HUDEP-2 (cell line): ENCODE results near the gene RASSF4.

ENCODE experiments used
- DNase-seq, 76 experiments: peaks; one replicate each; lab custom pipeline; 2025; ENCODE audit not compliant: unreplicated experiment in 76 of 76; lab: John Stamatoyannopoulos, UW

The RASSF4 gene

DNA sequence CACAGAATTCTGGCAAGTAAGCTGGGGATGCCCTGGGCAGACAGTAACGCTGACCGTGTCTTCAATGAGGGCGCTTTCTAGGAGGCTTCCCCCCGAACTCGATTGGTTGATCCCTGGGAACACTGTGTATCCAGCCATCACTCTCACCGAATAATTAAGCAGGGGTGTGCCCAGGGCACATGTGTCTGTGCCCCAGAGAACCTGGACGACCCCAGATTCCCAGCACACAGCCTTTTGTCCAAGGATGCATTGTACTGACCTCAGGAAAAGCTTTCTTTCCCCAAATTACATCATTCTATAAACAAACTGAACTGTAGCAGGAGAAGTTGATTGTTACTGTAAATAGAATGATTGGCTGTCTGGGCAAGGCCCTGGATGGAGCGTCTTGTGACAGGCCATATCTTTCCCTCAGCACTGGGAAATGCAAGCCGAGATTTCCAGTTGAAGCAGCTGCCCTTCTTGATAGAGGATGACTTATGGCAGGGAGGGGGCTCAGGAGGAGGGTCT is 25.6 kb downstream of the RASSF4 start:
- no peak for DNase-seq

- no peak for DNase-seq
Observed at GRCh38 chr10:44986179-44986578, 26.6 kb downstream of the RASSF4 start.

GRCh38 chr10:44986670-44987069 is 27.1 kb downstream of the RASSF4 start:
- no peak for DNase-seq

DNA sequence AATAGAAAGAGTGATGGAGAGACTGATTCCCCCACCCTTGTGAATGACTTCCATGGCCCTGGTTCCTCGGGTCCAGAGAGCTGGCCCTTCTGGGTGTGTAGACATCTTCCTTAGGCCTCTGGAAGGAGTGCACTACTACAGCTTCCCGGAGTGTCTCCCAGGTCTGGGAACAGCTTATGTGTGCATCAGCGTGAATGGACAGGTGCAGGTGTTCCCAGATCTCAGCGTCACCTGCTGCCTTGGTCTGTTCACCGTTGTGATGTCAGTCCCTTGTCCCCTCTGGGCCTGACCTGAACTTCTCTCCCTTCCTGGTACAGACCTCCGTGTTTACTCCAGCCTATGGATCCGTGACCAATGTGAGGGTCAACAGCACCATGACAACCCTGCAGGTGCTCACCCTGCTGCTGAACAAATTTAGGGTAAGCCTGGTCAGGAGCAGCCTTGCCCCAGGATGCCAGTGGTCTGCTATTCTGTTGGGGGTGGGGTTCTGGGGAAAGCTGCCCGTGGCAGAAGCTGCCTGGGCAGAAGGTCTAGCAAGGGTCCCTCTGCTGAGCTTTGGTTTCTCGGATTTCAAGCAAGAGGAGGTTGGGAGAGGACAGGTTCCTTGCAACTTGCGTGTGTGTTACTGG is 29.5 kb downstream of the RASSF4 start:
- no peak for DNase-seq

GRCh38 chr10:44989597-44990301 is 30.1 kb downstream of the RASSF4 start:
- no peak for DNase-seq

DNA sequence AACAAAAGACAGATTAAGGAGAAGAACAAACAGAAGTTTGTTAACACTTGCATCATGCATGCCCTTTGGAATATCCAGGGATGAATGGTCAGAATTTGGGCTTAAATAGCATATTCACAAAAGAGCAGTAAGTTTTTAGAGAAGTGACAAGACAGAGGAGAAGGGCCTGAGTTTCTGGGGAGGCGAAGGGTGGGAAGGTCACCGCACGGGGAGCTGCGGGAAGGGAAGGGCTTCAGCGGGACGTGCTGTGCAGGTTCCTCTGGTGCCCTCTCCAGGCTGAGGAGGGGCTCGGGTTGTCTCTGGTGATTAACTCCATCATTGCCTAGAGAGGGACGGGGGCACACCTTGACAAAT is 30.7 kb downstream of the RASSF4 start:
- DNase-seq: peak in 2 of 76 experiments; percentile 3 to 7

GRCh38 chr10:44990965-44991364 is 31.4 kb downstream of the RASSF4 start:
- no peak for DNase-seq

DNA sequence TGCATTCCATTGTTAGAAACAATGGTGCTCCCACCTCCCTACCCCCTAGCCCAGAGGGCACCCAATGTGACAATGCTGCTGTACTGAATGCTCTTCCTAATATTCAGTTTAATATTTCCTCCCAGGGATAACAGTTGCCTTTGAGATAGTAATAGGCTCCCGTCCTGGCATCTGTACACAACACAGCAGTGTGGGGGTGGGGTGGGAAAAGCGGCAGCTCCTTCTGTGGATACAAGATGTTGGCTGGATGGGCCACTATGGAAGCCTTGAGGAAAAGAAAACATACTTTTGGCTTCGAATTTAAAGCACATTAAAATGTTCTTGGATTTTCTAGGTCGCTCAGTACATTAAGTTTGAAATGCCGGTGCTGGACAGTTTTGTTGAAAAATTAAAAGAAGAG is 32.0 kb downstream of the RASSF4 start:
- DNase-seq: no peak

GRCh38 chr10:44992070-44992731 is 32.6 kb downstream of the RASSF4 start:
- DNase-seq: no peak

DNA sequence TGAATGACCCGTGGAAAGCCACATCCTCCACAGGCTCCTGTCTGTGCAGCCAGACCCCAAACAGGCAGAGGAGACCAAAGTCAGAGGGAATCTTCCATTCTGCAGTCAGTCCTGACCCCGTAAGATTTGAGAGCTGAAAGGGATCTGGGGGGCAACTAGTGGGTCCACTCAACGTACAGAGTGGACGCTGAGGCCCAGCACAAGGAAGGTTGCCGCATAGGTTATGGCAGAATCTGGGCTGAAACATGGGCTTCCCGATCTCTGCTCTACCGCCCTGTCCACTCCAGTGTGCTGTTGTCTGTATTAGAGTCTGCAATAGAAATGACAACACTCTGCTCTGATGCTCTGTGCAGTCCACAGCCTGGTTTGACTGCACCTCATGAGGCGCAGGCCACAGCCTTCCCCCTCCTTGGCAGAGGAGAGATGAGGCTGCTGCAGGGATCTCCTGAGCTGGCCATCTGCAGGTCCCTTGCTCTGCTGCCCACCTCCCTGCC is 33.2 kb downstream of the RASSF4 start:
- DNase-seq: no peak

DNA sequence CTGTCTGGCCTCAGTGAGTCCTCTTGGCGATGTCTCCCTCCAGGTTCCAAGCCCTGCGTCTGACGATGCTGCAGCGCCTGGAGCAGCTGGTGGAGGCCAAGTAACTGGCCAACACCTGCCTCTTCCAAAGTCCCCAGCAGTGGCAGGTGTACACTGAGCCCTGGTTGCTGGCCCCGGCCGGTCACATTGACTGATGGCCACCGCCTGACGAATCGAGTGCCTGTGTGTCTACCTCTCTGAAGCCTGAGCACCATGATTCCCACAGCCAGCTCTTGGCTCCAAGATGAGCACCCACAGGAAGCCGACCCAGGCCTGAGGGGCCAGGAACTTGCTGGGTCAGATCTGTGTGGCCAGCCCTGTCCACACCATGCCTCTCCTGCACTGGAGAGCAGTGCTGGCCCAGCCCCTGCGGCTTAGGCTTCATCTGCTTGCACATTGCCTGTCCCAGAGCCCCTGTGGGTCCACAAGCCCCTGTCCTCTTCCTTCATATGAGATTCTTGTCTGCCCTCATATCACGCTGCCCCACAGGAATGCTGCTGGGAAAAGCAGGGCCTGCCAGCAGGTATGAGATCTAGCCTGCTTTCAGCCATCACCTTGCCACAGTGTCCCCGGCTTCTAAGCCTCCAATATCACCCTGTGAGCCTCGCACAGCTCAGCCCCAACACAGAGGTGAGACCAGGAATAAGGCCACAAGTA is 33.8 kb downstream of the RASSF4 start:
- DNase-seq: no peak

- DNase-seq: no peak
Observed at GRCh38 chr10:44993922-44994751, 34.5 kb downstream of the RASSF4 start.

- DNase-seq: no peak
Observed at GRCh38 chr10:44994752-44995530, 35.3 kb downstream of the RASSF4 start.

GRCh38 chr10:44995581-44995913 is 35.9 kb downstream of the RASSF4 start:
- DNase-seq: no peak

DNA sequence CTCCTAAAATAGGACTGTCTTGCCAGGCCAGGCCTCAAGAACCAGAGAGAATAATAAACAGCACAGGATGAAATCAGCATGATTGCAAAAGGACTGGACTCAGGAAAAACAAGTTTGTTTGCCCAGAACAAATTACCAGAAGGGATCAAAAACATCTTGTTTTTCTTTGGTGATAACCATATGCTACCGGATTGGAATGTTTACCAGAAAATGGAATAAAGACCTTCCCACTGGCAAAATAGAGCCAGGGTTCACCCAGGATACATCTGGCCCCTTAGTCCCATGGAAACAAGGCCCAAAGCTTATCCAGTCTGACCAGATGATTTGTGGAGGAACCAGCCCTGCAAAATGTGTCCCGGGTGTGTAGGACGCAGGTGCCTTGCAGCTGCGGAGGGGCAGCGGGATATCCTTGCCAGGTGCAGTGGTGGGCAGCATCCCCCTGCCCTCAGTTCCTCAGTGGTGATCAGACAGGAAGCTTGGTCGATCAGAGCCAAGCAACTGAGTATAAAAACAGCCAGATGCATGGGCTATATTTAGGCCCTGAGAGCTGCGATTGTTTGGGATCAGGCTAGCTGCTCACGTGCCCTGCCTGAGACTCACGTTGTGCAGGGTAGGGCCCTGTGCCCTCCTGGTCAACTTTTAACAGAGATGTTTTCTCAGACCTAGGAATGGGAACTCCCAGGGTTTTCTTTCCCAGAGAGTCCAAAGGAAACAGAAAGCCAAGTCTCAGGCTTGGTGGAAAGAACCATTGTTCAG is 36.5 kb downstream of the RASSF4 start:
- DNase-seq: no peak

- no peak for DNase-seq
Observed at GRCh38 chr10:44997105-44997748, 37.6 kb downstream of the RASSF4 start.

GRCh38 chr10:44998146-44998631 is 38.6 kb downstream of the RASSF4 start:
- DNase-seq: no peak

DNA sequence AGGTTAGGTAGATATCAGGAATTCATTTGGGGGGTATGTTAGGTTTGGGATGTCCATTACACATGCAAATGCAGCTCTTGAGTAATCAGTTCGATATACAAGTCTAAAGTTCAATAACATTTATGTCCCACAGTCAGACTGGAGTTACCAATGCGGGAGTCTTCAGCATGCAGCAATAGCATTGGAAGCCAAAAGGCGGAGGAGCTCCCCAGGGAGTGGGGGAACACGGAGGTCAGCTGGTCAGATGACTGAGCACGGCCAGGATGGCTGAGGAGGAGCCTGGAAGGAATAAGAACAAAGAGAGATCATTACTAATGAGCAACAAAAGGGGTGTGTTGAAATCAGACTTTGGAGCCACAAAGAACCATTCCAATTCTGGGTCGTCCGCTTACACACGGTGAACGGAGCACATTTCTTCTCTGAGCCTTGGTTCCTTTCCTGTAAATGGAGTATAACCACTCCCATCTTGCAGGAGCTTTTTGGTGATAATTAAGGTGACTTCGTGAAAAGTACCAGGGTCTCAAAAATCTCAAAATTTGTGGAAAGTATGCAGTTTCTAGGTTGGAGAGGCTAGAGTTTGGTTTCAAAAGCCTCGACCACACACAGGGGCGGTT is 40.6 kb downstream of the RASSF4 start:
- DNase-seq: no peak
